ENCODE data around the gene SCLY. TPM values are rescaled to one million over a fixed set of nuclear protein-coding genes. Genes with fewer than 3 reads are reported as not detected.

Gene SCLY
- total RNA-seq, 3 donors from 2014 or later: 11.2 to 19.8 (median 19.5) TPM

- DNase-seq (peak in 2 of 3 donors; percentile 14 to 29), ATAC-seq (no peak)
- H3K9me3 ChIP-seq: no peaks in the 10 kb centered on the region
- no peak for TF ChIP-seq CTCF (IDR thresholded peaks at IDR 0.05)
- no peaks in the 10 kb centered on the region for H3K36me3 ChIP-seq (ENCODE audit: low read depth)
- H3K4me1 ChIP-seq (ENCODE audit: low read depth): no peaks in the 10 kb centered on the region
- no peak overlapping the region for H3K4me3 ChIP-seq
- intact Hi-C loops (cut with DNase I, micrococcal nuclease): no loop called here
Measured at GRCh38 chr2:238123991-238124470, 63.2 kb downstream of the SCLY start.

- DNase-seq: peak in 1 of 3 donors; percentile 4
- Histone ChIP-seq H3K4me1 (ENCODE audit: low read depth) (no peaks in the 10 kb centered on the region), H3K9me3 (no peaks in the 10 kb centered on the region), H3K4me3 (no peak overlapping the region), H3K36me3 (ENCODE audit: low read depth) (no peaks in the 10 kb centered on the region)
- intact Hi-C loops (cut with DNase I, micrococcal nuclease): no loop called here
- no peak for TF ChIP-seq CTCF (IDR thresholded peaks at IDR 0.05)
- ATAC-seq: no peak
Measured at GRCh38 chr2:238124488-238125126, 63.8 kb downstream of the SCLY start.

GRCh38 chr2:238125127-238125885, 64.5 kb downstream of the SCLY start:
- no peak for ATAC-seq
- intact Hi-C loops (cut with DNase I, micrococcal nuclease): no loop called here
- Histone ChIP-seq H3K4me1 (ENCODE audit: low read depth) (no peaks in the 10 kb centered on the region), H3K36me3 (ENCODE audit: low read depth) (no peaks in the 10 kb centered on the region), H3K4me3 (no peak overlapping the region), H3K9me3 (no peaks in the 10 kb centered on the region)
- peak in 2 of 3 donors; percentile 11 to 32 for DNase-seq
- TF ChIP-seq CTCF (IDR thresholded peaks at IDR 0.05): no peak

- H3K4me1 ChIP-seq (ENCODE audit: low read depth): no peaks in the 10 kb centered on the region
- intact Hi-C loops (cut with DNase I, micrococcal nuclease): no loop called here
- H3K9me3 ChIP-seq: no peaks in the 10 kb centered on the region
- no peaks in the 10 kb centered on the region for H3K36me3 ChIP-seq (ENCODE audit: low read depth)
- ATAC-seq: no peak
- H3K4me3 ChIP-seq: no peak overlapping the region
- DNase-seq: no peak
- TF ChIP-seq CTCF (IDR thresholded peaks at IDR 0.05): no peak
Measured at GRCh38 chr2:238126338-238126737, 65.5 kb downstream of the SCLY start.

GRCh38 chr2:238126775-238127164, 66.0 kb downstream of the SCLY start:
- Histone ChIP-seq H3K4me1 (ENCODE audit: low read depth) (no peaks in the 10 kb centered on the region), H3K4me3 (no peak overlapping the region), H3K36me3 (ENCODE audit: low read depth) (no peaks in the 10 kb centered on the region), H3K9me3 (no peaks in the 10 kb centered on the region)
- no peak for ATAC-seq
- intact Hi-C loops (cut with DNase I, micrococcal nuclease): no loop called here
- no peak for DNase-seq
- TF ChIP-seq CTCF (IDR thresholded peaks at IDR 0.05): no peak
